SH-SY5Y (cell line): Measurements from ENCODE around the gene DLG2.

Source experiments
- GATA2 ChIP-seq: IDR thresholded peaks from 2 replicates; pipeline ENCODE4 v1.6.1; 2011; ENCODE audit warnings: mild to moderate bottlenecking, low read depth, low read length
- GATA3 ChIP-seq: IDR thresholded peaks from 2 replicates; pipeline ENCODE4 v1.6.1; 2011; ENCODE audit warnings: low read depth, mild to moderate bottlenecking, low read length, moderate library complexity

DNA sequence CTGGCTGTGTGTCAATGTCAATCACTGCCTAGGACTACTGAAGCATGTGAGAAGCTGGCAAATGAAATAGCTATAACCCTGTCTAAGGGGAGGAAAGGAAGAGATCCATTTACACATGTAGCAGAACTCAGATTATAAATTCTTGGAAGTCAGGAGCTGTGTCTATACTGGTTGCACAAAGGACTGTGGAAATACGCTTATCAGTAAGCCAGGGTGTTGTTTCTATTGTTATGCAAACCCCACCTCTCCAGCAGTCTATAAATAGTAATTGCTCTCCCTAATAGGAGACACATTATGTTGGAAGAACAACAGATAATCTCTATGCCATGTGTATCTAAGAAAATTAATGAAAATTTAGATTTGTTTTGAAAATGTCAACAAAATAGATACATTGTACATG, 1647.6 kb downstream of the DLG2 start:
- TF ChIP-seq GATA2 = no peak
- TF ChIP-seq GATA3 = no peak
